ENCODE measurements around the gene AFG3L2. TPM values are rescaled to one million over a fixed set of nuclear protein-coding genes. Genes with fewer than 3 reads are reported as not detected.

Gene AFG3L2
- total and polyA plus RNA-seq, 9 of the 15 experiments (the other 6 are each of a cell fraction or from before 2014, with no cell fraction given) = 24.1 to 109 (median 84.0) TPM

GRCh38 chr18:12308386-12309100 lies 68.5 kb downstream of the AFG3L2 start:
- Histone ChIP-seq H3K4me1 (replicated peaks in 1 of 2; ENCODE audit: control insufficient read depth in 2 of 2, insufficient read depth in 2 of 2, low read length in 2 of 2) (peaks cover 44 to 52% of the 10 kb centered on the region in 2 experiments), H2AFZ (ENCODE audit: low read depth, low read length) (peak overlapping the region; percentile 82), H3K36me3 (ENCODE audit: control insufficient read depth, insufficient read depth, low read length) (peaks cover 38% of the 10 kb centered on the region), H3K9ac (ENCODE audit: insufficient read depth in 1 of 2, low read depth in 2 of 2, low read length in 2 of 2) (peak overlapping the region; percentile 95 to 96), H3K27ac (ENCODE audit: extremely low read depth, low read depth, low read length) (peak overlapping the region; percentile 91), H3K9me3 (replicated peaks; ENCODE audit: control insufficient read depth, insufficient read depth, low read depth, low read length) (peaks cover 25% of the 10 kb centered on the region), H3K9me1 (ENCODE audit: control insufficient read depth, insufficient read depth, low read length) (no peaks in the 10 kb centered on the region), H3K4me3 (peak overlapping the region; percentile 86), H3K79me2 (ENCODE audit: control insufficient read depth, insufficient read depth, low read length) (peaks cover 36% of the 10 kb centered on the region), H3K4me2 (ENCODE audit: insufficient read depth, low read length) (peak overlapping the region; percentile 88), H4K20me1 (replicated peaks; ENCODE audit: control insufficient read depth, insufficient read depth, low read length) (no peaks in the 10 kb centered on the region), H3K27me3 (ENCODE audit: control insufficient read depth in 2 of 2, insufficient read depth in 2 of 2, low read length in 2 of 2) (no peaks in the 10 kb centered on the region)
- ATAC-seq (peak; percentile 76), FAIRE-seq (peak; percentile 52), DNase-seq (ENCODE audit: extremely low read depth in 1 of 4, low spot score in 3 of 4) (peak; percentile 75 to 89 (median 87))
- intact Hi-C loops (cut with micrococcal nuclease) = no loop called here
- POLR2A ChIA-PET = interaction anchor here (0.6 to 4.3 kb wide), 8 partner anchors 10 to 400 kb away, joined by 3 to 19 read pairs (median 3); no protein-coding TSS in a partner anchor
- under 1% methylated on average over 64 of the region's 81 CpGs for WGBS (ENCODE audit: insufficient coverage, low coverage, missing lambda C conversion rate)
- CTCF ChIA-PET (ENCODE audit: low intra/inter-chr PET ratio) = no interaction called here
- in situ Hi-C loops (cut with MboI) = no loop called here
- BruUV-seq (replicated peaks) = no TSS peak
- TF ChIP-seq ZNF263 (CRISPR knock-in tag; IDR thresholded peaks at IDR 0.05; ENCODE audit: borderline replicate concordance) = no peak; the same call in 1 of the 2 replicates
- no peak for TF ChIP-seq TAF9B (IDR thresholded peaks at IDR 0.05; ENCODE audit: partially characterized antibody)
- TF ChIP-seq YY1 (IDR thresholded peaks at IDR 0.05; ENCODE audit: borderline replicate concordance in 1 of 3, control insufficient read depth in 1 of 3, extremely low read depth in 1 of 3, insufficient read depth in 3 of 3, insufficient read length in 1 of 3, insufficient replicate concordance in 2 of 3, low read depth in 1 of 3, low read length in 2 of 3) = peak in 1 of 3 experiments; percentile 12
- no peak for TF ChIP-seq ZMIZ1 (IDR thresholded peaks at IDR 0.05; ENCODE audit: low read depth in 2 of 2, low read length in 2 of 2)
- no peak for TF ChIP-seq ZBTB5 (IDR thresholded peaks at IDR 0.05)
- TF ChIP-seq HDAC1 (IDR thresholded peaks at IDR 0.05) = peak in 1 of 2 experiments; percentile 82; a peak in 2 of 4 replicates
- peak; percentile 84 to 90 for TF ChIP-seq E2F6 (IDR thresholded peaks at IDR 0.05; ENCODE audit: borderline replicate concordance in 1 of 2, extremely low read depth in 1 of 2, insufficient read depth in 1 of 2, insufficient read length in 1 of 2, low read depth in 1 of 2, low read length in 1 of 2, poor library complexity in 1 of 2, severe bottlenecking in 1 of 2)
- TF ChIP-seq ZNF143 (CRISPR knock-in tag; IDR thresholded peaks at IDR 0.05) = no peak
- TF ChIP-seq SRSF7 (optimal IDR thresholded peaks at IDR 0.05; ENCODE audit: low read depth, low read length) = no peak
- TF ChIP-seq THRAP3 (IDR thresholded peaks at IDR 0.05; ENCODE audit: borderline replicate concordance) = no peak
